ENCODE measurements around the gene DNAJC30. TPM values are rescaled to one million over a fixed set of nuclear protein-coding genes. Genes with fewer than 3 reads are reported as not detected.

DNAJC30 gene
- total and polyA plus RNA-seq, 10 of the 15 experiments (the other 5 are each of a cell fraction or from before 2014, with no cell fraction given), result 2.1 to 19.0 (median 7.9) TPM

GRCh38 chr7:73669858-73670385, 13.3 kb downstream of the DNAJC30 start:
- Histone ChIP-seq H2AFZ (ENCODE audit: control insufficient read depth, low read depth, low read length) (no peak overlapping the region), H4K20me1 (ENCODE audit: control insufficient read depth, insufficient read depth) (no peaks in the 10 kb centered on the region), H3K4me1 (ENCODE audit: control insufficient read depth, insufficient read depth, low read length) (no peaks in the 10 kb centered on the region), H3K4me3 (no peak overlapping the region), H3K9ac (ENCODE audit: control insufficient read depth, insufficient read depth, low read length) (no peak overlapping the region), H3K9me3 (replicated peaks; ENCODE audit: control insufficient read depth, insufficient read depth, low read length) (no peaks in the 10 kb centered on the region), H3K4me2 (ENCODE audit: control insufficient read depth, insufficient read depth) (no peak overlapping the region), H3K36me3 (ENCODE audit: control insufficient read depth in 2 of 2, insufficient read depth in 2 of 2, low read length in 1 of 2) (no peaks in the 10 kb centered on the region), H3K79me2 (ENCODE audit: control insufficient read depth, insufficient read depth, low read length) (no peaks in the 10 kb centered on the region), H3K27ac (ENCODE audit: control insufficient read depth, insufficient read depth) (no peak overlapping the region), H3K27me3 (replicated peaks in 1 of 2; ENCODE audit: control insufficient read depth in 2 of 2, insufficient read depth in 2 of 2, low read length in 1 of 2) (peaks cover 0 to 6% of the 10 kb centered on the region in 2 experiments; a peak in 2 of 4 replicates)
- BruUV-seq (replicated peaks), result no TSS peak
- ChIA-PET SMC1A (ENCODE audit: uncharacterized antibody, unreplicated experiment) (no interaction called here), RAD21 (ENCODE audit: unreplicated experiment) (no interaction called here), CTCF (interaction anchor here (0.9 kb wide), 1 partner anchor 33 kb away, joined by 3 read pairs; no protein-coding TSS in a partner anchor), POLR2A (no interaction called here)
- intact Hi-C loops (cut with micrococcal nuclease; ENCODE audit: unreplicated experiment) (loop anchor here (5.0 kb wide), 3 partner anchors 43 to 58 kb away; no protein-coding TSS in a partner anchor), in situ Hi-C loops (cut with MboI) (no loop called here)
- ATAC-seq (no peak), FAIRE-seq (no peak), DNase-seq (ENCODE audit: low read depth, low spot score) (no peak)
- TF ChIP-seq MYC (IDR thresholded peaks at IDR 0.05; ENCODE audit: insufficient read depth, insufficient read length, insufficient replicate concordance, low read length, severe bottlenecking) (no peak), GABPA (IDR thresholded peaks at IDR 0.05; ENCODE audit: low read depth) (no peak), CBX5 (IDR thresholded peaks at IDR 0.05; ENCODE audit: low read depth) (no peak), NKRF (conservative IDR thresholded peaks at IDR 0.05) (no peak), ETV6 (conservative IDR thresholded peaks at IDR 0.05 in 1 of 2, IDR thresholded peaks at IDR 0.05 in 1 of 2; ENCODE audit: borderline replicate concordance in 1 of 2, low read depth in 1 of 2) (no peak), PAX8 (IDR thresholded peaks at IDR 0.05) (no peak), IRF5 (IDR thresholded peaks at IDR 0.05; ENCODE audit: borderline replicate concordance) (no peak), SIX5 (IDR thresholded peaks at IDR 0.05; ENCODE audit: low read depth, low read length, severe bottlenecking) (no peak), E2F8 (IDR thresholded peaks at IDR 0.05; ENCODE audit: low read depth, partially characterized antibody) (no peak), BACH1 (IDR thresholded peaks at IDR 0.05; ENCODE audit: borderline replicate concordance) (no peak), NR2C2 (IDR thresholded peaks at IDR 0.05; ENCODE audit: borderline replicate concordance, control insufficient read depth, insufficient read length, low read depth) (no peak), FOXM1 (IDR thresholded peaks at IDR 0.05; ENCODE audit: low read depth, low read length) (no peak)
- 46% methylated on average over 12 of the region's 12 CpGs for WGBS (ENCODE audit: insufficient coverage, insufficient replicate concordance, low lambda C conversion rate, missing lambda C conversion rate)
